ENCODE results near the gene LARGE1.
A peak's percentile ranks its signal among the peaks of the same experiment; 100 is the strongest.

LARGE1 gene

DNA sequence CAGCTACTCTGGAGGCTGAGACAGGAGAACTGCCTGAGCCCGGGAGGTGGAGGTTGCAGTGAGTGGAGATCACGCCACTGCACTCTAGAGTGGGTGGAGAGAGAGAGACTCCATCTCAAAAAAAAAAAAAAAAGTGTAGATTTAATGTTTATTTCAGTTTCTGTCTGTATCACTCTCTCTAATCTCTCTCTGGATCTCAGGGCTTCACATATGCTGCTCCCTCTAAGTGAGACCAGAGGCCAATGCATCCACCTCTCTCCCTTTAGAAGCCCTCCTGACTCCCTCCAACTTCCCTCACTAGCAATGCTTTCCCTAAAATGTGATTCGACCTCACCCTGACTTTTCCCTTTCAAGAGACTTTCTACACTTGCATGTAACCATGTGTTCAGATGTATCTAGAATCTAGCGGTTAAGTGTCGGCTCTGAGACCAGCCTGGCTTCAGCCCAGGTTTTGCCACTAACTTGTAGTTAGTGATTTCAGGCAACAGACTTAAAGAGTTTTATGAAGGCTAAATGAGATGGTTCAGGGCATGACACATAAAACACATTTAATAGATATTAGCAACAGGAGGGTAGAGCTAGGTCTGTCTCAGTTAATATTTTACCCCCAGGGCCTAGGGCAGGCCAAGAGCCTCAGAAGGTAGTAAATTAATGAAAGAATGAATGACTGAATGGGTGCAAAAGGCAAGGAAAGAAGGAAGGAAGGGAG, 364.3 kb downstream of the LARGE1 start:
- H3K9me3 ChIP-seq (ENCODE audit: control insufficient read depth in 1 of 2, low read length in 2 of 2) = no peaks in the 10 kb centered on the region
- no peaks in the 10 kb centered on the region for H3K36me3 ChIP-seq (ENCODE audit: control insufficient read depth in 1 of 2, insufficient read depth in 2 of 2, low read length in 2 of 2)
- no peak overlapping the region for H3K27ac ChIP-seq (ENCODE audit: low read length)
- peaks cover 0 to 4% of the 10 kb centered on the region in 2 donors for H3K4me1 ChIP-seq (ENCODE audit: control insufficient read depth in 1 of 2, insufficient read depth in 2 of 2, low read length in 2 of 2)
- no peaks in the 10 kb centered on the region for H3K27me3 ChIP-seq (ENCODE audit: low read depth, low read length)
- no peak overlapping the region for H3K4me3 ChIP-seq (ENCODE audit: low read depth in 1 of 2, low read length in 2 of 2)

GRCh38 chr22:33553493-33553892, 366.8 kb downstream of the LARGE1 start:
- Histone ChIP-seq H3K4me3 (ENCODE audit: low read depth in 1 of 2, low read length in 2 of 2) (no peak overlapping the region), H3K27ac (ENCODE audit: low read length) (no peak overlapping the region), H3K27me3 (ENCODE audit: low read depth, low read length) (no peaks in the 10 kb centered on the region), H3K9me3 (ENCODE audit: control insufficient read depth in 1 of 2, low read length in 2 of 2) (no peaks in the 10 kb centered on the region), H3K4me1 (ENCODE audit: control insufficient read depth in 1 of 2, insufficient read depth in 2 of 2, low read length in 2 of 2) (peaks cover 0 to 4% of the 10 kb centered on the region in 2 donors), H3K36me3 (ENCODE audit: control insufficient read depth in 1 of 2, insufficient read depth in 2 of 2, low read length in 2 of 2) (no peaks in the 10 kb centered on the region)

DNA sequence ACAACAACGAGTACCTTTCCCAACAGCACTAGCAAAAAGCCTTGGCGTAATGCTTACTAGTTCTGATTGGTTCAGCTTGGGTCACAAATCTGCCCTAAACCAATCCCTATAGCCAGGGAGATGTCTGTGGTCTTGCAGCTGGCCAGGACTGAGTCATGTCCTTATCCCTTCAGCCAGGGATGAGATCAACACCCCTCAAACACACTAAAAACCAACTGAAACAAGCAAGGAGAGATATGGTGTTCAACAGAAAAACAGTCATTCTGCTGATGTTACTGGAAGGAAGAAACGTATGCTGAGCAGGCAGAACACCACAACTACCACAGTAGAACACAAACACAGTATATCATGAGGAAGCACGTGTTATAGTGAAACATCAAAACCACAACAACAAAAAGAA, 375.6 kb downstream of the LARGE1 start:
- no peak overlapping the region for H3K4me3 ChIP-seq (ENCODE audit: low read depth in 1 of 2, low read length in 2 of 2)
- H3K4me1 ChIP-seq (ENCODE audit: control insufficient read depth in 1 of 2, insufficient read depth in 2 of 2, low read length in 2 of 2) = peaks cover 9 to 17% of the 10 kb centered on the region in 2 donors
- H3K9me3 ChIP-seq (ENCODE audit: control insufficient read depth in 1 of 2, low read length in 2 of 2) = no peaks in the 10 kb centered on the region

GRCh38 chr22:33542722-33543121, 377.6 kb downstream of the LARGE1 start:
- no peak overlapping the region for H3K27ac ChIP-seq (ENCODE audit: low read length)
- H3K27me3 ChIP-seq (ENCODE audit: low read depth, low read length) = no peaks in the 10 kb centered on the region

More for the DNA sequence above, 375.6 kb downstream of the LARGE1 start:
- no peaks in the 10 kb centered on the region for H3K27me3 ChIP-seq (ENCODE audit: low read depth, low read length)
- H3K27ac ChIP-seq (ENCODE audit: low read length) = no peak overlapping the region
- no peaks in the 10 kb centered on the region for H3K36me3 ChIP-seq (ENCODE audit: control insufficient read depth in 1 of 2, insufficient read depth in 2 of 2, low read length in 2 of 2)

GRCh38 chr22:33542153-33542552, 378.1 kb downstream of the LARGE1 start:
- H3K36me3 ChIP-seq (ENCODE audit: control insufficient read depth in 1 of 2, insufficient read depth in 2 of 2, low read length in 2 of 2) = no peaks in the 10 kb centered on the region

More at GRCh38 chr22:33542722-33543121, 377.6 kb downstream of the LARGE1 start:
- H3K4me3 ChIP-seq (ENCODE audit: low read depth in 1 of 2, low read length in 2 of 2) = no peak overlapping the region
- peaks cover 9 to 19% of the 10 kb centered on the region in 2 donors for H3K4me1 ChIP-seq (ENCODE audit: control insufficient read depth in 1 of 2, insufficient read depth in 2 of 2, low read length in 2 of 2)
- H3K9me3 ChIP-seq (ENCODE audit: control insufficient read depth in 1 of 2, low read length in 2 of 2) = no peaks in the 10 kb centered on the region
- H3K36me3 ChIP-seq (ENCODE audit: control insufficient read depth in 1 of 2, insufficient read depth in 2 of 2, low read length in 2 of 2) = no peaks in the 10 kb centered on the region

GRCh38 chr22:33539902-33540751, 380.1 kb downstream of the LARGE1 start:
- peaks cover 9 to 19% of the 10 kb centered on the region in 2 donors for H3K4me1 ChIP-seq (ENCODE audit: control insufficient read depth in 1 of 2, insufficient read depth in 2 of 2, low read length in 2 of 2)
- no peaks in the 10 kb centered on the region for H3K36me3 ChIP-seq (ENCODE audit: control insufficient read depth in 1 of 2, insufficient read depth in 2 of 2, low read length in 2 of 2)
- H3K27ac ChIP-seq (ENCODE audit: low read length) = peak overlapping the region; percentile 36
- H3K27me3 ChIP-seq (ENCODE audit: low read depth, low read length) = no peaks in the 10 kb centered on the region
- no peaks in the 10 kb centered on the region for H3K9me3 ChIP-seq (ENCODE audit: control insufficient read depth in 1 of 2, low read length in 2 of 2)
- no peak overlapping the region for H3K4me3 ChIP-seq (ENCODE audit: low read depth in 1 of 2, low read length in 2 of 2)

More at GRCh38 chr22:33542153-33542552, 378.1 kb downstream of the LARGE1 start:
- H3K27ac ChIP-seq (ENCODE audit: low read length) = no peak overlapping the region
- H3K4me3 ChIP-seq (ENCODE audit: low read depth in 1 of 2, low read length in 2 of 2) = no peak overlapping the region
- H3K9me3 ChIP-seq (ENCODE audit: control insufficient read depth in 1 of 2, low read length in 2 of 2) = no peaks in the 10 kb centered on the region
- peaks cover 9 to 19% of the 10 kb centered on the region in 2 donors for H3K4me1 ChIP-seq (ENCODE audit: control insufficient read depth in 1 of 2, insufficient read depth in 2 of 2, low read length in 2 of 2)
- H3K27me3 ChIP-seq (ENCODE audit: low read depth, low read length) = no peaks in the 10 kb centered on the region

GRCh38 chr22:33539202-33539901, 380.9 kb downstream of the LARGE1 start:
- no peak overlapping the region for H3K4me3 ChIP-seq (ENCODE audit: low read depth in 1 of 2, low read length in 2 of 2)
- H3K36me3 ChIP-seq (ENCODE audit: control insufficient read depth in 1 of 2, insufficient read depth in 2 of 2, low read length in 2 of 2) = no peaks in the 10 kb centered on the region
- no peak overlapping the region for H3K27ac ChIP-seq (ENCODE audit: low read length)
- peaks cover 9 to 19% of the 10 kb centered on the region in 2 donors for H3K4me1 ChIP-seq (ENCODE audit: control insufficient read depth in 1 of 2, insufficient read depth in 2 of 2, low read length in 2 of 2)
- no peaks in the 10 kb centered on the region for H3K9me3 ChIP-seq (ENCODE audit: control insufficient read depth in 1 of 2, low read length in 2 of 2)
- no peaks in the 10 kb centered on the region for H3K27me3 ChIP-seq (ENCODE audit: low read depth, low read length)

GRCh38 chr22:33538277-33538885, 381.9 kb downstream of the LARGE1 start:
- no peak overlapping the region for H3K4me3 ChIP-seq (ENCODE audit: low read depth in 1 of 2, low read length in 2 of 2)
- no peaks in the 10 kb centered on the region for H3K9me3 ChIP-seq (ENCODE audit: control insufficient read depth in 1 of 2, low read length in 2 of 2)
- H3K27ac ChIP-seq (ENCODE audit: low read length) = no peak overlapping the region
- no peaks in the 10 kb centered on the region for H3K36me3 ChIP-seq (ENCODE audit: control insufficient read depth in 1 of 2, insufficient read depth in 2 of 2, low read length in 2 of 2)
- no peaks in the 10 kb centered on the region for H3K27me3 ChIP-seq (ENCODE audit: low read depth, low read length)
- H3K4me1 ChIP-seq (ENCODE audit: control insufficient read depth in 1 of 2, insufficient read depth in 2 of 2, low read length in 2 of 2) = peaks cover 9 to 14% of the 10 kb centered on the region in 2 donors

GRCh38 chr22:33537059-33537458, 383.2 kb downstream of the LARGE1 start:
- no peaks in the 10 kb centered on the region for H3K27me3 ChIP-seq (ENCODE audit: low read depth, low read length)
- no peaks in the 10 kb centered on the region for H3K36me3 ChIP-seq (ENCODE audit: control insufficient read depth in 1 of 2, insufficient read depth in 2 of 2, low read length in 2 of 2)
- no peak overlapping the region for H3K27ac ChIP-seq (ENCODE audit: low read length)
- H3K4me1 ChIP-seq (ENCODE audit: control insufficient read depth in 1 of 2, insufficient read depth in 2 of 2, low read length in 2 of 2) = peaks cover 9 to 12% of the 10 kb centered on the region in 2 donors
- H3K9me3 ChIP-seq (ENCODE audit: control insufficient read depth in 1 of 2, low read length in 2 of 2) = no peaks in the 10 kb centered on the region
- H3K4me3 ChIP-seq (ENCODE audit: low read depth in 1 of 2, low read length in 2 of 2) = no peak overlapping the region

DNA sequence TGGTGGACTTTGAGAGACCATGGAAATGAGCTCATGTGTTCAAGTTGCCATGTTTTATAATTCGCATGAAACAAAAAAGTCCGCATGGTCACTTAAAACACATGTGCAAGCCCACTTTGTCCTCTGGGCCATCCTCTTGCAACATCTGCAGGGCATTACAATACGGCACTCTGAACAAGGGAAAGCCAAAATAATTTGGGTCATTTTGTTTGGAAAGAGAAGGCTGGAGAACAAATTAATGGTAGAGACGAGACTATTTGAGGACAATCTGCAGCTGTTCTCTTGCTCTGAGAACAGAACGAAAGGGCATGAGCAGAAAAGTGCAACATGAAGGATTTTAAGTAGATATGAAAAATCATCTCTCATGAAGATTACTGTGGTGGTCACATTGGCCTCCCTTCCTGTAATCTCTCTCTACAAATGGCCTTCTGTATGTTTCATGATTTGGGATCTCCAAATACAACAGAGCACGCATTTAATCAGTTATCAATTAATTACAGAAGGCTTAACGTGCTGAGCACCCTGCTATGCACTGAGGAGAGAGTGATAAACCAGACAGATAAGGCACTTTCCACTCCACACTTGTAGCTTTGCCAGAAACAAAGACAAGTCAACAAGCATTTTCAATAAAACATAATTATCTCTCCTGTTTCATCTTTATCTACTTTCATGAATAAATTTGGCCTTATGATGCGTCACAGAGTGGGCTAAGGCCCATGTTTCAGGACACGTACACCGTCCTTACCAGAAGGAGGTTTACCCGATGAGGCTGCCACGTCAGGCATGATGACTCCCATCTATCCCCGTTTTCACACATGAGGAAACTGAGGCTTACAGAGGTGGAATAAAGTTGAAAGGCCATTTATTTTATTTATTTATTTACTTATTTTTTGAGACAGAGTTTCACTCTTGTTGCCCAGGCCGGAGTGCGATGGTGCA, 384.1 kb downstream of the LARGE1 start:
- no peaks in the 10 kb centered on the region for H3K9me3 ChIP-seq (ENCODE audit: control insufficient read depth in 1 of 2, low read length in 2 of 2)
- no peaks in the 10 kb centered on the region for H3K36me3 ChIP-seq (ENCODE audit: control insufficient read depth in 1 of 2, insufficient read depth in 2 of 2, low read length in 2 of 2)
- no peak overlapping the region for H3K4me3 ChIP-seq (ENCODE audit: low read depth in 1 of 2, low read length in 2 of 2)
- H3K4me1 ChIP-seq (ENCODE audit: control insufficient read depth in 1 of 2, insufficient read depth in 2 of 2, low read length in 2 of 2) = peaks cover 9 to 12% of the 10 kb centered on the region in 2 donors
- no peaks in the 10 kb centered on the region for H3K27me3 ChIP-seq (ENCODE audit: low read depth, low read length)
- H3K27ac ChIP-seq (ENCODE audit: low read length) = no peak overlapping the region
